Neural progenitor cell (in vitro differentiated cells): ENCODE results near the gene HMG20A. TPM values are rescaled to one million over a fixed set of nuclear protein-coding genes. Genes with fewer than 3 reads are reported as not detected.

Experiments used
- DNase-seq: peaks from one replicate; pipeline ENCODE4 v3.0.0-alpha.2; 2016; ENCODE audit warnings: low spot score
- H2AFZ ChIP-seq: fragments of 200-600 bp; sonication (generic); replicated peaks from 2 replicates; pipeline ENCODE4 v1.6.1; 2016; ENCODE audit warnings: antibody characterized with exemption
- H3F3A ChIP-seq: fragments of 200-600 bp; sonication (generic); 2 replicates; pipeline ENCODE4 v1.6.1; 2016; ENCODE audit warnings: antibody characterized with exemption, low read depth
- H3K27ac ChIP-seq: fragments of 200-600 bp; sonication (generic); 2 replicates; pipeline ENCODE4 v1.5.1; 2016; ENCODE audit warnings: mild to moderate bottlenecking
- H3K27me3 ChIP-seq: fragments of 200-600 bp; sonication (generic); 2 replicates; pipeline ENCODE4 v1.6.1; 2016; ENCODE audit warnings: mild to moderate bottlenecking, moderate library complexity
- H3K36me3 ChIP-seq: fragments of 200-600 bp; sonication (generic); 2 replicates; pipeline ENCODE4 v1.5.1; 2016
- H3K4me1 ChIP-seq: fragments of 200-600 bp; sonication (generic); 2 replicates; pipeline ENCODE4 v1.6.1; 2016; ENCODE audit warnings: mixed run types
- H3K4me2 ChIP-seq: fragments of 200-600 bp; sonication (generic); 2 replicates; pipeline ENCODE4 v1.6.1; 2016
- H3K4me3 ChIP-seq: fragments of 200-600 bp; sonication (generic); 2 replicates; pipeline ENCODE4 v1.5.1; 2016
- H3K79me2 ChIP-seq: fragments of 200-600 bp; sonication (generic); 2 replicates; pipeline ENCODE4 v1.6.1; 2016; ENCODE audit warnings: low read depth
- H3K9ac ChIP-seq: fragments of 200-600 bp; sonication (generic); 2 replicates; pipeline ENCODE4 v1.6.1; 2016
- H3K9me3 ChIP-seq: fragments of 200-600 bp; sonication (generic); 2 replicates; pipeline ENCODE4 v1.5.1; 2016; ENCODE audit warnings: low read depth
- H4K20me1 ChIP-seq: fragments of 200-600 bp; sonication (generic); 2 replicates; pipeline ENCODE4 v1.6.1; 2016; ENCODE audit warnings: low read depth
- H3K27ac Mint-ChIP-seq: 3 replicates; pipeline ENCODE4 v1.8.0; 2021; ENCODE audit warnings: mixed read lengths
- H3K27me3 Mint-ChIP-seq: 2 replicates; pipeline ENCODE4 v1.8.0; 2022; ENCODE audit warnings: low read depth, mild to moderate bottlenecking, inconsistent platforms, moderate library complexity, mixed read lengths; ENCODE audit not compliant: insufficient read depth
- H3K36me3 Mint-ChIP-seq: 3 replicates; pipeline ENCODE4 v1.8.0; 2021; ENCODE audit warnings: mixed read lengths
- H3K4me1 Mint-ChIP-seq: 3 replicates; pipeline ENCODE4 v1.8.0; 2021; ENCODE audit warnings: mixed read lengths
- H3K4me3 Mint-ChIP-seq: 3 replicates; pipeline ENCODE4 v1.8.0; 2021; ENCODE audit warnings: mild to moderate bottlenecking, moderate library complexity, mixed read lengths
- H3K9me3 Mint-ChIP-seq: 3 replicates; pipeline ENCODE4 v1.8.0; 2020; ENCODE audit warnings: mixed read lengths
- CTCF ChIP-seq: fragments of 200-600 bp; sonication (generic); IDR thresholded peaks from 2 replicates; pipeline ENCODE4 v1.5.1; 2017; ENCODE audit warnings: antibody characterized with exemption, mild to moderate bottlenecking
- EZH2 ChIP-seq: fragments of 200-600 bp; sonication (generic); IDR thresholded peaks from 2 replicates; pipeline ENCODE4 v1.6.1; 2017; ENCODE audit warnings: antibody characterized with exemption, mild to moderate bottlenecking, moderate library complexity
- EZH2phosphoT487 ChIP-seq: fragments of 200-600 bp; sonication (generic); IDR thresholded peaks from 2 replicates; pipeline ENCODE4 v1.6.1; 2017; ENCODE audit warnings: antibody characterized with exemption
- total RNA-seq: library from RNA; depleted of rRNA; stranded (reverse); fragments of >200 nt; gene quantifications from 2 replicates; pipeline ENCODE4 v1.2.3, GENCODE V29; 2015; ENCODE audit warnings: low replicate concordance

Gene HMG20A
- total RNA-seq, 1 donor from 2014 or later = 75.6 TPM

DNA sequence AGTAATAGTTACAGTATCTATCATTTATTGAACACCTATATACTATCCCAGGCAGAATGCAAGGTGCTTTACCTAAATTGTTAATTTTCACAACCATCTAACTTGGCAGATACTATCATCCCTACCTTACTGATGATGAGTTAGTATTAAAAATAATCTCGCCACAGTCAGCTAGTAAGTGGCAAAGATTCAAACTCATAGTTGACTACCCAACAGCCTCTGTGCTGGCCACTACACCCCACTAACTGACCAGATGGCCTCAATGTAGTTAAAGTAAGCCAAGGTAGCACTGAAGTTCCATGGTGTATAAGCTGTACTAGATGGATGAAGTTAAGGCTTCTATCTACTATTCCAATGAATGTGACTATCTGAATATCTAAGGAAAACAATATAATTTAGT, 45.6 kb upstream of the HMG20A start:
- no peak overlapping the region for H3K27ac Mint-ChIP-seq
- Histone ChIP-seq H3K9ac (no peak overlapping the region), H3K79me2 (peaks cover 18% of the 10 kb centered on the region), H3K4me3 (no peak overlapping the region), H4K20me1 (no peaks in the 10 kb centered on the region), H3K27ac (no peak overlapping the region), H2AFZ (no peak overlapping the region), H3K4me1 (no peaks in the 10 kb centered on the region), H3F3A (no peaks in the 10 kb centered on the region), H3K27me3 (no peaks in the 10 kb centered on the region), H3K9me3 (no peaks in the 10 kb centered on the region), H3K4me2 (no peak overlapping the region), H3K36me3 (no peaks in the 10 kb centered on the region)
- no peaks in the 10 kb centered on the region for H3K36me3 Mint-ChIP-seq
- TF ChIP-seq EZH2 (no peak), EZH2phosphoT487 (no peak), CTCF (no peak)
- no peaks in the 10 kb centered on the region for H3K4me1 Mint-ChIP-seq
- no peaks in the 10 kb centered on the region for H3K27me3 Mint-ChIP-seq
- H3K4me3 Mint-ChIP-seq = no peak overlapping the region
- DNase-seq = no peak
- H3K9me3 Mint-ChIP-seq = peaks cover 2% of the 10 kb centered on the region

- H3K79me2 ChIP-seq = peaks cover 18% of the 10 kb centered on the region
- Mint-ChIP-seq H3K9me3 (peaks cover 2% of the 10 kb centered on the region), H3K36me3 (no peaks in the 10 kb centered on the region), H3K27me3 (no peaks in the 10 kb centered on the region), H3K4me3 (no peak overlapping the region), H3K27ac (no peak overlapping the region), H3K4me1 (no peaks in the 10 kb centered on the region)
- no peaks in the 10 kb centered on the region for H3K27me3 ChIP-seq
- TF ChIP-seq EZH2phosphoT487 (no peak), CTCF (no peak), EZH2 (no peak)
- H3K9me3 ChIP-seq = no peaks in the 10 kb centered on the region
- no peaks in the 10 kb centered on the region for H4K20me1 ChIP-seq
- no peak overlapping the region for H3K27ac ChIP-seq
- no peaks in the 10 kb centered on the region for H3K36me3 ChIP-seq
- H3K9ac ChIP-seq = no peak overlapping the region
- no peak for DNase-seq
- no peak overlapping the region for H3K4me3 ChIP-seq
- H3K4me1 ChIP-seq = no peaks in the 10 kb centered on the region
- no peaks in the 10 kb centered on the region for H3F3A ChIP-seq
- no peak overlapping the region for H3K4me2 ChIP-seq
- no peak overlapping the region for H2AFZ ChIP-seq
These were observed 43.9 kb upstream of the HMG20A start for GRCh38 chr15:77376770-77377169.

GRCh38 chr15:77380033-77380432, 40.7 kb upstream of the HMG20A start:
- Histone ChIP-seq H3K27me3 (no peaks in the 10 kb centered on the region), H3K9ac (no peak overlapping the region), H3K4me2 (no peak overlapping the region), H3K4me1 (no peaks in the 10 kb centered on the region), H3K79me2 (peaks cover 25% of the 10 kb centered on the region), H4K20me1 (no peaks in the 10 kb centered on the region), H3K9me3 (no peaks in the 10 kb centered on the region), H3F3A (no peaks in the 10 kb centered on the region), H3K36me3 (no peaks in the 10 kb centered on the region), H3K27ac (no peak overlapping the region), H3K4me3 (no peak overlapping the region), H2AFZ (no peak overlapping the region)
- Mint-ChIP-seq H3K27ac (no peak overlapping the region), H3K27me3 (no peaks in the 10 kb centered on the region), H3K4me3 (no peak overlapping the region), H3K36me3 (no peaks in the 10 kb centered on the region), H3K9me3 (peaks cover 2% of the 10 kb centered on the region), H3K4me1 (no peaks in the 10 kb centered on the region)
- TF ChIP-seq EZH2 (no peak), EZH2phosphoT487 (no peak), CTCF (no peak)
- DNase-seq = no peak
